ENCODE measurements around the gene AGPAT4.
"Not testable (repeated sequence)": the region's sequence is repeated elsewhere in the genome, so short reads cannot be mapped to it uniquely, and the experiment has no call there.

The AGPAT4 gene

DNA sequence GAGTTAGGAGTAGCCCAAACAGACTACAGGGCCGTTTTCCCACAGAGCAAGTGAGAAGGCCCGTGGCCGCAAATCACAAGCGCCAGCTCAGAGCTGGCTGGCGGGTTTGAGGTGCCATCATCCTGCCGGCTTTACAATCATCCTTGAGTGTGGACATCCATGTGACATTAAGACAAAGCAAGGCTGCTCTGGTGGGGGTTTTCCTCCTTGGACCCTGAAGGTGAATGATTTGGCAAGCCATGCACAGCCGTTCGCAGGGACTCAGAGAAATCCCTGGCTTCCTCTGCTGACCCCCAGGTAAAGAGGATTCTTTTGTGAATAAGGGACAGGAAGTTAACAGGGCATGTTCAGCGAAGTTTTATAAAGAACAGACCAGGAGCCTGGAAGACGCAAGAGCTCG lies 137.2 kb downstream of the AGPAT4 start:
- no peak for DNase-seq

DNA sequence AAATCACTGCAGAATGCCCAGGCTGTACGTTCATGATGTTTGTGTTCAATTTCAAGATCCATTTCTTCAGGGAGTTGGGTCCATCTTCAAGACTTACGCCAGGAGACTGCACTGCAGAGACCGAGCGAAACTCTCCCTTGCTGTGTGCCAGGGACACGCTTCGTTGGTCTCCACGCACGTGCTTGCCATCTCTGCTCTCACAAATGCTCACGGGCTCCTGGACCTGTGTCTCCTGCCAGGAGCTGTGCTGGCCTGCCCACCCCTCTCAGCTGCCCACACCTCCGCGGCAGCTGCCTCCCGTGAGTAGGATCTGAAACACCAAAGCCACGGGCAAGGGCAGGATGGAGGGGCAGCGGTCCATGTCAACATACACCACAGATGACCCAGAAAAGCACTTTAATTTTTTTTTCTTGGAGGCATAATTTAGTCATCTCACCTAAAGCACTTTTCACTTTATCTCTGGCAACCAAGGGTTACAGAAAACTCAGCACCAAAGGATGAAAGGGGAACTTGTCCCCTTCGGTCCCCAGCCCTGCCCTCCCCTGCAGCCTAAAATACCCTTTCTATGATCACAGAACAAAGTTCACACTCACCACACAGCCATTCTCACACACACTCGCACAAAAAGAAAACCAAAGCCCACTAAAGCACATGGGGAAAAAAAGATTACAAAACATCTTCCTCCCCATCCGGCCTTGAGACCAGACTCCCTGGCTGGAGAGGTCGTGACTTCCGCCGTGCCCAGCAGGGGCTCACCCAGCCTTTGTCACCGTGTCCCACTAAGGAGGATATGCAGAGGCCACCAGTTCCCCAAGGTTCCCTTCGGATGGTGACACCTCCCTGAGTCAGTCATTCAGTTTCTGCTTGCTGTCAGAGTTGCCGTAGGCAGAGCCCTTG lies 137.9 kb downstream of the AGPAT4 start:
- no peak for DNase-seq

DNA sequence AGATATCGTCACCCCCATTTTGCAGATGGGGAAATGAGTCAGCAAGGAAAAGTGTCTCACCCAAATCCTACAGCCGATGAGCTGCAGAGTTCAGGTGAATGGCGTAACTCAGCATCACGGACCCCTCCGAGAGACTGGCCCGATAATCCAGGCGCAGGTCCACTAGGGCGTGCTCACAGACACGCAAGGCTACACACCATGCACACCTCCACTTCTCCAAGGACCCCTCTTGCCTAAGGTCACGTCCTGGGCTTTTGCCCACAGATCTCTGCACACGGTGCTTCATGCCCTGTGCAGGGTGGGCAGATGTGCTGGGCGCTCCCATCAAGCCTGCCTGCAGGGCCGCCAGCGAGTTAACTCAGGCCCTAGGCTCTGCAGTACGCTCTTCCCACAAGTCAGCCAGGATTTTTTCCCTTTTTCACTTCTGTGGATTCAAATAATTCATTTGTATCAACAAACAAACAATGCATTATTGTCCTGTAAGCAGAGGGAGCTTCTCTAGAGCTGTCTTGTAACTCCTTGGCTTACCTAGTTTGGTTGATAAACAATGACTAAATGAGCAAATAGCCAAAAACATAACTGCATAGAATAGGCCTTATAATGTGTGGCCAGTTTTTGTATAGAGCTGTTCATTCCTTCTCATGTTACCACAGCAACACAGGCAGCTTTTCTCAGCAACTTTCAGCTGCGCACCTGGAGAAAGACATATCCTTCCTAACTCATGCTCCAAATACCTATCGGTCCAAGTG lies 139.1 kb downstream of the AGPAT4 start:
- DNase-seq, result no peak

GRCh38 chr6:161133963-161134362 lies 139.9 kb downstream of the AGPAT4 start:
- DNase-seq, result no peak

- DNase-seq, result no peak
Observed at GRCh38 chr6:161132384-161132783, 141.5 kb downstream of the AGPAT4 start.

DNA sequence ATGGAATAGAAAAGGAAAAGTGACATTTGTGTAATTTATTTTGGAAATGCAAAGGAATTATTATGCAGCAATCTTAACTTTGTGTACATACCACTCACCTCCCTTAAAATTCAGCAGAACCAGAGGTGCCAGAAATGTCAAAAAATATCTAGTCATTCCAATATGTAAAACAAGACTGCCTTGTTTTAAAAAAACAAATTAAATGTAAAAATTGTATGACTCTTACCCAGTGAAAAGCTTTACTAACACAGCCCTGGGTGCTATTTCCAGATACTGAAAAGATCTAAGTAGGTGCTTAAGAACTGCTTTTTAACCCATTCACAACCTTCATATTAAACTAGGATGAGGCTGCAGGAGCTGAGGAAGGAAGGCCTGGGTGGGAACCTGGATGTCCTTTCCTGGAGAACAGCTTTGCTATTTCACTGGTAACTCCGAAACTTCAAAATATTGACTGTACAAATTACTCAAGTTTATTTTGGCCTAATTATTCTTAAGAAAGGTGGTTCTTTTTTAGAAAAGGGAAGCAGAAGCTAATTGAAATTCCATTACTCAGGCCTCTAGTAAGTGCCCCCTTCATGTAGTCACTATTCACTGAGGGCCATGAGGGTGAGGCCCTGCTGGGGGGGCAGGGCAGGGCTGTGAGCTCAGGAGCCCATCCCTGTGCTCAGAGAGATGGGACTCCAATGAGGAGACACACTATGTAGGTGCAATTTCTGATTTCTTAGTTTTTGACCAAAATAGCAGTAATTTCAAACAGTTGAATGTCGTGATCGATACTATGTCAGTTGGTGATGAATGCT lies 142.7 kb downstream of the AGPAT4 start:
- DNase-seq, result no peak

DNA sequence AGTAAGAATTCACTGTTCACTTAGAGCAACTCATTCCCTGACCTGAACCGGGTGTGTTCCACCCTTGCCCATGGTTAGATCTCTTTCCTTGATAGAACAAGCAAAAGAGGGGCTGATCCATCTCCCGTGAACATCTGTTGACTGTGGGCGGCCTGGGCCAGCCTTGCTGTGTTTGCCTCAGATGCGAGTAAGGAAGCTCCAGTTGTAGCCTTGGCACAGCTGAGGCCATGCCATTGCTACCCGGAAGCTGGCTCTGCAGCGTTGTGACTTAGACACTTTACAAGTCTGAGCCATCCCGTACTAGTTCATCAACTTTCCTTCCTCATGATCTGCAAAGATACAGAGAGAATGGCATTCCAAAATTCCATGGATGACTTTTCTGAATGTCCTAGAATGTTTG lies 143.3 kb downstream of the AGPAT4 start:
- DNase-seq, result no peak

DNA sequence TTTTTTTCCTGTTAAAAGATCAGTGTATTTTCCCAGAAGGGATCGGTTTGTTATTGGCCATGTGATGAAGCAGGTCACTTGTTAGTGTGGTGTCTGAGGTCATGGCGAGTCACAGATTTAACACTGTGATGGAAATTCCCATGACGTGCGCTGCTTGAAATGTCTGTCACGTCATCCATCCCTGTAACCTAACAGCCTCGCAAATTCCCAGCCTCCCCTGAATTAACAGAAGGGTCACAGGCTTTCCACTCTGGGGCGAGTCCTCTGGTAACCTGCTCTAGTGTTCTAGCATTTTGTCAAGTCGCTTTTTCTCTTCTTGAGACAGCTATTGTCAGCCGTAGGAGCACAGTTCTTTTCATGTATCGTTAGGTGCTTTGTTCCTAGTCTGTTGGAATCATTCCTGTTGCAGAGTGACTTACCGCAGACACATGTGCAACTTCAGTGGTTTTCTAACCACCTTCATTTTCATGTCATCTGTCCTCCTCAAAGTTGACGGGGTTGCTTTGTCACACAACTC lies 145.1 kb downstream of the AGPAT4 start:
- peak; percentile 7 for DNase-seq

- no peak for DNase-seq
Observed at GRCh38 chr6:161128230-161128629, 145.6 kb downstream of the AGPAT4 start.

GRCh38 chr6:161127071-161127740 lies 146.7 kb downstream of the AGPAT4 start:
- DNase-seq, result no peak

DNA sequence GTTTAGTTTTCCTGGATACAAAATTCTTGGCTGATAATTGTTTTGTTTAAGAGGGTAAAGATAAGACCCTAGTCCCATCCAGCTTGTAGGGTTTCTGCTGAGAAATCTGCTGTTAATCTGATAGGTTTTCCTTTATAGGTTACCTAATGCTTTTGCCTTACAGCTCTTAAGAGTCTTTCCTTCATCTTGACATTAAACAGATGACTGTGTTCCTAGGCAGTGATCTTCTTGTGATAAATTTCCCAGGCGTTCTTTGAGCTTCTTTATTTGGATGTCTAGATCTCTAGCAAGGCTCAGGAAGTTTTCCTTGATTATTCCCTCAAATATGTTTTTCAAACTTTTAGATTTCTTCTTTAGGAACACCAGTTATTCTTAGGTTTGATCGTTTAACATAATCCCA lies 148.3 kb downstream of the AGPAT4 start:
- no peak for DNase-seq

DNA sequence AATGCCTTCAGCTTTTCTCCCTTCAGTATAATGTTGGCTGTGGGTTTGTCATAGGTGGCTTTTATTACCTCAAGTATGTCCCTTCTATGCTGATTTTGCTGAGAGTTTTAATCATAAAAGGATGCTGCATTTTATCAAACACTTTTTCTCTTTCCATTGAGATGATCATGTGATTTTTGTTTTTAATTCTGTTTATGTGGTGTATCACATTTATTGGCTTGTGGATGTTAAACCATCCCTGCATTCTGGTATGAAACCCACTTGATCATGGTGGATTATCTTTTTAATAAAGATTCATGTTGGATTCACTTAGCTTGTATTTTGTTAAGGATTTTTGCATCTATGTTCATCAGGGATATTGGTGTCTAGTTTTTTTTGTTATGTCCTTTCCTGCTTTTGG lies 150.5 kb downstream of the AGPAT4 start:
- not testable (repeated sequence) for DNase-seq

GRCh38 chr6:161117942-161118341 lies 155.9 kb downstream of the AGPAT4 start:
- no peak for DNase-seq

- DNase-seq, result no peak
Observed at GRCh38 chr6:161117308-161117707, 156.6 kb downstream of the AGPAT4 start.

GRCh38 chr6:161116554-161116953 lies 157.3 kb downstream of the AGPAT4 start:
- DNase-seq, result no peak

- no peak for DNase-seq
Observed at GRCh38 chr6:161115468-161115867, 158.4 kb downstream of the AGPAT4 start.

DNA sequence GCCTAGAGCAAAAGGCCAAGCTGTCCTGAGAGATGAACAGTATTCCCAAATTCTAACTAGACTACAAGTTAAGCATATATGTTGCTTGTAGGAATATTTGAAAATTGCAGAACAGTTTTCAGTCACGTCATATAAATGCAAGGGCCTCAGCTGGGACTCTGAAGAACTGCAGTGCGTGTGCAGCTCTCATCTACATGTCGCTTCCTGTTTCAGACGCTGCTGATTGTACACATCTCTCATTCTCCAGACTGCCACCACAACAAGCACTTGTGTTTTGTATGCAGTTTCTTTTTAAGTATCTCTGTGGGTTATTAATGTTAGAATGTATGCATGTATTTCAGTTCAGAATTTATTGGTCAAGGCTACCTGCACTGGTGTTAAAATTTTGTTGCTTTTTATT lies 162.6 kb downstream of the AGPAT4 start:
- DNase-seq, result no peak

GRCh38 chr6:161110028-161110779 lies 163.7 kb downstream of the AGPAT4 start:
- no peak for DNase-seq

DNA sequence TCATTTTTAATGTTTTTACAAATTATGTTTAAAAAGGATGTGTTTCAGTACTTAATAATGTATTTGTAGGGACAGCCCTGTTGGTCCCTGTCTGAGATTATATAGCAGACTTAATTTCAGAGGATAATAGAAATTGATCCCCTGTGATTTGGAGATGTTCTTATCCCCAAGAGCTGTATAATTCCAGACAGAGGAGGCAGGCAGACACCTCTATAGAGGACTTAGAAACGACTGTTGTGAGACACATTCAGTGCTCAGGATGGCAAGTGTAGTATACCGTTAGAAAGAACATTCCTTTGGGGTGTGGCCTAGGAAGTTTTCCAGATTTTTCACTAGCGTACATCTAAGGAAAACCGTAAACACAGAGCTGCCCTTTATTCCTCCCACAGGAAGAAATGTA lies 164.5 kb downstream of the AGPAT4 start:
- DNase-seq, result no peak

DNA sequence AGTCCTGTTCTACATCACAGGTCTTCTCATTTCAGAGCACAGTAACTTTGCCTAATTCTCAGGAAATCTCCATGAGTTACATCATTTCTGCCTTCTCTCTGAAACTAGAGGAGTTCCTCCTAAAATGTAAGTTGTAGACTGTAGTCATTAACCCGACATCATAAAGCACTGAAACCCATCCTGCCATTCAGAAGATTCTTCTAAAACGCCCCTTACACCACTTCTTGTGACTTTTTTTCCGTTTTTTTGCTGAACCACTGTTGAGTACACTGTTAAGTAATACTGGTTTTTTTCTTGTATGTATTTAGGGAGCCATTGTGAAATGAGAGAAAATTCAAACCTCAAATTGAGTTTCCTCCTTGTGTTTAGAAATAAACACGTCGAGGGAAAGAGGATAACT lies 164.9 kb downstream of the AGPAT4 start:
- DNase-seq, result no peak
